ENCODE measurements around the gene ACP6.

Gene ACP6

DNA sequence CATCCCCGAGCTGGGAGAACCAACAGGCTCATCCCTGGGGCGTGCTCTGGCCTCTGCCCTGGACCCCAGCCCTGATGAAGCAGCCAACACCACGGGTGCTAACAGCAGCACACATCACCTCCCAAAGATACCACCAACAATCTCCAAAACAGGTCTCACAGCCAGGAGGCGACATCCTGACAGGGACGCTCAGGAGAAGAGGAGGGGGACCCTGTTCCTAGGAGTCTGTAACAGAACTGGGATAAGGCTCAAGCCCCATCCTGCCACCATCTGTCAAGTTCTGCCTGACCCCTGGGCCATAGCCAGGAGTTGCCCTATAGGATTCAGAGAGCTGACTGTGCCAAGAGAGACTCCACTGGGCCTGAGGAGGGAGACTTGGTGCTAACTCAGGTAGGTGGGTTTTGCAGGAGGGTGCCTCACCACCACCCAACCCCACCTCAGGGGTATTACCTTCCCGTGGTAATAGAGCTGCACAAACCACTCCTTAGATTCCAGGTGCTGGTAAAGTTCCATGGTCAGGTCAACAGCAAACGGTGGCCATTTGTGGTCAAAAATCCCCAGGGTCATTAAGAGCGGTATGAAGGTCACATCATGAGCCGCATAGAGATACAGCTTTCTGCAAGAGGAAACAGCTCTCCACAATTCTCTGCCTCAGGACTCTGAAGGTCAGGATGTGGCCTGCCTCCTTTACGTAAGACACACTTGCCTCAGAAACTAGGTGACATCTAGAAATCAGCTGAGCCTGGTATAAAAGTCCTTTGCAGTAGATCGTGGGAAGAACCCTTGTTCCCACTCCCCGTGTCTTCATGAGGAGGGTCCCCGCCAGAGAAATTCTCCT lies 22.3 kb downstream of the ACP6 start:
- no peak overlapping the region for H3K9ac ChIP-seq (ENCODE audit: low read length)
- no peaks in the 10 kb centered on the region for H3K4me1 ChIP-seq (ENCODE audit: control insufficient read depth, insufficient read depth, low read length)
- H3K4me3 ChIP-seq (ENCODE audit: low read depth, low read length): no peak overlapping the region
- H3K27ac ChIP-seq (ENCODE audit: low read depth, low read length): no peak overlapping the region
- H3K27me3 ChIP-seq (ENCODE audit: control insufficient read depth, insufficient read depth, low read length): no peaks in the 10 kb centered on the region
- no peaks in the 10 kb centered on the region for H3K9me3 ChIP-seq (ENCODE audit: control insufficient read depth, insufficient read depth, low read depth, low read length)
- peaks cover 79% of the 10 kb centered on the region for H3K36me3 ChIP-seq (ENCODE audit: control insufficient read depth, insufficient read depth, low read length)

DNA sequence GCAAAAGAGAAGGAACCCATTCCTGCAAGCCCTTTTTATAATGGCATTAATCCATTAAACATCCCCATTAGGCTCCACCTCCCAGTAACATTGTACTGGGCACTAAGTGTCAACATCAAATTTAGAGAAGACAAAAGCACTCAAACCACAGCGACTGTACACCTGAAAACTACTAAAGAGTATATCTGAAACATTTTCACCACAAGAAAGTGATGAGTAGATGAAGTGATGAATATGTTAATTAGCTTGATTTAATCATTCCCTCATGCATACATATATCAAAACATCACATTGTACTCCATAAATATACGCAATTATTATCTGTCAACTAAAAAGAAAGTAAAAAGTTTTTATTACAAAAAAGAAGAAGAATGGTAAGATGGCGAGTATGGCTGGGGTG lies 26.4 kb downstream of the ACP6 start:
- H3K9ac ChIP-seq (ENCODE audit: low read length): no peak overlapping the region
- H3K36me3 ChIP-seq (ENCODE audit: control insufficient read depth, insufficient read depth, low read length): peaks cover 47% of the 10 kb centered on the region
- no peaks in the 10 kb centered on the region for H3K9me3 ChIP-seq (ENCODE audit: control insufficient read depth, insufficient read depth, low read depth, low read length)
- H3K27me3 ChIP-seq (ENCODE audit: control insufficient read depth, insufficient read depth, low read length): no peaks in the 10 kb centered on the region
- H3K4me1 ChIP-seq (ENCODE audit: control insufficient read depth, insufficient read depth, low read length): peaks cover 7% of the 10 kb centered on the region
- H3K4me3 ChIP-seq (ENCODE audit: low read depth, low read length): no peak overlapping the region
- no peak overlapping the region for H3K27ac ChIP-seq (ENCODE audit: low read depth, low read length)

DNA sequence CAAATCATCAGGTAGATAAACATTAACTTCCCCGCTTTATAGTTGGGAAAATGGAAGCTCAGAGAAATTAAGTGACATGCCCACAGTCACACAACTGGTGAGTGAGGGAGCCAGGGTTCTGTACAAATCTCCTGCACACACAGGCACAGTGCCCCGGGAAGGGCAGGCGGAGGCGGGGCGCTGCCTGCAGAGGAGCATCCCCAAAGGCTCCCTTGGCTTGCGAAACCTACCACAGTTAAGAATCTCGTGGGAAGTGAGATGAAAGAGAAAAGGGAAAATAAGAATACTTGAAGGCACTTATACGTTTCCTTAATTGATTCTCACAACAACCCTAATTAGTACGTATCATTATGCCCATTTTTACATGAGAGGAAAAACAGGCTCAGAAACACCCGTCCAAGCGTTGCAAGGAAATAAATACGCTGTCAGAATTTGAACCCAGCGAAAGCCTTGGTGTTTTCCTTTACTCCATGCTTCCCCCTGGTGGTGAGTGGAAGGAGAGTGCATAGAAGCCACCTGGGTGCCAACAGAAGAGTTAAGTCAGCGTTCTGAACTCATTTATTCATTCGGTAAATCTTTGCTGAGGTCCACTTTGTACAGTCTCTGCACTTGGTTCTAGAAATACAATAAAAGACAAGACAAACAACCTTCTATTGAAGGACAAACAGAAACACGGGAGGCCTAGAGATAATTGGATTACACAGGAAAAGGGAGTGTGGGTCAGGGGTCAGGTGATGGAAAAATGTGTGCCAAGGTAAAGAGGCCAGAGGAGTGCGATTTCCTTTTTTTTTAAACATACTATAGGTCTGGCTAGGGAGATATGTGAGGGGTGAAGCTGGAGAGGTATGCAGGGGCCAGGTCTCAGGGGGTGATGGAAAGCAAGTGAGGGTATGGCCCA lies 28.4 kb downstream of the ACP6 start:
- H3K36me3 ChIP-seq (ENCODE audit: control insufficient read depth, insufficient read depth, low read length): peaks cover 27% of the 10 kb centered on the region

DNA sequence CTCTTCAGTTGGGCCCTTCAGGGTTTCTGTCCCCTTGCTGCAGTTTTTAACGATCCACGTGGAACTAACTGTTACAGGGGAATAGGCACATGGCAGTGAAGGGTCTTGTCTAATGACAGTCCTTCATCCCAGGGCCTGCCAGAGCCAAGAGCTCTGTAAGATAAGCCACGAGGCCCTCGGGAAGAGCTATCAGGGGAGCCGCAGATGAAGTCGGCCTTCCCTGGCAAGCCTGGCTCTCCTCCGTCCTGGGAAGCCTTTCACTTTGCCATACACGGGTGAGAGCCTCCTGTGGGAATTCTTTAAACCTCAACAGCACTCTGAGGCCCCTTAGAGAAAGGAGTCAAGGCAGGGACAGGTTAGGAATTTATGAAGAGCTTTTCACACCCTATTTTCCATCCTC lies 29.0 kb downstream of the ACP6 start:
- H3K27ac ChIP-seq (ENCODE audit: low read depth, low read length): no peak overlapping the region
- peaks cover 20% of the 10 kb centered on the region for H3K36me3 ChIP-seq (ENCODE audit: control insufficient read depth, insufficient read depth, low read length)
- no peak overlapping the region for H3K9ac ChIP-seq (ENCODE audit: low read length)
- H3K27me3 ChIP-seq (ENCODE audit: control insufficient read depth, insufficient read depth, low read length): no peaks in the 10 kb centered on the region
- H3K4me3 ChIP-seq (ENCODE audit: low read depth, low read length): no peak overlapping the region
- H3K9me3 ChIP-seq (ENCODE audit: control insufficient read depth, insufficient read depth, low read depth, low read length): no peaks in the 10 kb centered on the region
- peaks cover 7% of the 10 kb centered on the region for H3K4me1 ChIP-seq (ENCODE audit: control insufficient read depth, insufficient read depth, low read length)

More for the DNA sequence above, 28.4 kb downstream of the ACP6 start:
- Histone ChIP-seq H3K27ac (ENCODE audit: low read depth, low read length) (no peak overlapping the region), H3K9me3 (ENCODE audit: control insufficient read depth, insufficient read depth, low read depth, low read length) (no peaks in the 10 kb centered on the region), H3K27me3 (ENCODE audit: control insufficient read depth, insufficient read depth, low read length) (no peaks in the 10 kb centered on the region), H3K9ac (ENCODE audit: low read length) (no peak overlapping the region), H3K4me3 (ENCODE audit: low read depth, low read length) (no peak overlapping the region), H3K4me1 (ENCODE audit: control insufficient read depth, insufficient read depth, low read length) (peaks cover 7% of the 10 kb centered on the region)

DNA sequence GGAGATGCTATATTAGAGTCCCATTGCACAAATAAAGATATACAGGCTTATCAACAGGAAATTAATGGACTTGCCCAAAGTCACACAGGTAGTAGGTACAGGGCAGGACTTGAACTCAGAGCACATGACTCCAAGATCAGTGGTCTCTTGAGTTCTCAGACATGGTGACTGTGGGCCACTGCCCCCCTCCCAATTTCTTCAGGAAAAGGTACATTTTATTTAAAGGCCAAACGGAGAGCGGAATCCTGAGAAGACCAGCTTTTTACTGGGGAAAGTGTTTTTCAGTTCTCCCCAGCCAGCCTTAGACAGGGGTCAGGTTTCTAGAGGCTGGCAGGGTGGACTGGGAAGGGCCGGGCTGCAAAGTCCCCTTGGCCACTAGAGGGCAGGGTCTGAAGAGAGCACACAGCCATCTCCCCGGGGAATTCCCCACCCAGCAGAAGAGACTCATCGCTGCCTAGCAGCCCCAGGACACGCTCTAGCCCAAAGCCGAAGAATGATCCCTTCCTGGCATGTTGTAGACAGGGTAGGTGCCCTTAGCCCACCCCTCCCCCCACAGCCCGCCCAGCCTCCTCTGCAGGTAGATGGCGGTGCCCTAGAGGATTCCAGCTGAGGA lies 29.7 kb downstream of the ACP6 start:
- H3K27me3 ChIP-seq (ENCODE audit: control insufficient read depth, insufficient read depth, low read length): no peaks in the 10 kb centered on the region
- no peak overlapping the region for H3K4me3 ChIP-seq (ENCODE audit: low read depth, low read length)
- H3K27ac ChIP-seq (ENCODE audit: low read depth, low read length): no peak overlapping the region
- peaks cover 7% of the 10 kb centered on the region for H3K4me1 ChIP-seq (ENCODE audit: control insufficient read depth, insufficient read depth, low read length)
- H3K9ac ChIP-seq (ENCODE audit: low read length): no peak overlapping the region
- peaks cover 18% of the 10 kb centered on the region for H3K36me3 ChIP-seq (ENCODE audit: control insufficient read depth, insufficient read depth, low read length)
- no peaks in the 10 kb centered on the region for H3K9me3 ChIP-seq (ENCODE audit: control insufficient read depth, insufficient read depth, low read depth, low read length)

DNA sequence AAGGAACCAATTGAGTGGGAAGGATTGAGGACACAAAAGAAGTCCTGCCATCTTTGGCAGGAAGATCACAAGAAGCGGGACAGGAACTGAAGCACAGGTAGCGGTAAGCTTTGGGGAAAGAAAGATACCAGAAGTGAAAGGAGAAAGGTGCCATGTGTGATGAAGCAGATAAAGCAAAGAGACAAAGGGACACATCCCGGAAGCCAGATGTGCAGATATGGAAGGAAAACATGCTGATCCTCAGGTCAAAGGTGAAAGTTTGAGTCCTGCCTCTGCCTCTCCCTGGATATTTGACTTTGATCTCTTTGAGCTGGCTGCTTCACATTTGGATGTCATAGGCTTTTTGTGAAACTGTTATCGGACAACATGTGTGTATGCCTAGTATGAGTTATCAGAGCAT lies 34.0 kb downstream of the ACP6 start:
- H3K9me3 ChIP-seq (ENCODE audit: control insufficient read depth, insufficient read depth, low read depth, low read length): no peaks in the 10 kb centered on the region
- H3K4me3 ChIP-seq (ENCODE audit: low read depth, low read length): no peak overlapping the region
- H3K27me3 ChIP-seq (ENCODE audit: control insufficient read depth, insufficient read depth, low read length): no peaks in the 10 kb centered on the region
- peaks cover 2% of the 10 kb centered on the region; the same call in 1 of the 2 replicates for H3K36me3 ChIP-seq (ENCODE audit: control insufficient read depth, insufficient read depth, low read length)
- no peak overlapping the region for H3K27ac ChIP-seq (ENCODE audit: low read depth, low read length)
- peaks cover 6% of the 10 kb centered on the region for H3K4me1 ChIP-seq (ENCODE audit: control insufficient read depth, insufficient read depth, low read length)
- no peak overlapping the region for H3K9ac ChIP-seq (ENCODE audit: low read length)

DNA sequence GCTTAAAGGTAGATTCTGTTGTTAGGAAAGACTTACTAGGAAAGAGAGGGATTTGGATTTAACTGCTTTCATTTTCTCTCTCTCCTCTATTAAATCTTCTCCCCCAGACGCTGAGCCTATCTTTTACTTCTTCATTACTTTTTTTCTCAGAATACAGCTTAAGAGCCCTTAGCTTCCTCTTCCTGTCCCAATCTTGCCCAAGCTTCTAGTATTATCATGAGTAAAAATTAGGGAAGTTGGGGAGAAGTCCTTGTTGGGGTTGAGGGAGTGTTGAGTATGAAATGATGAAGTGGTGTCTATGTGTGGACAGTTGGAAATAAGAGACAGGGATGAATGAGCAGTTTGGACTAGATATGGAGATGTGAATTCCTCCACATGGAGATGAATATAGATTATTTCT lies 35.0 kb downstream of the ACP6 start:
- H3K27me3 ChIP-seq (ENCODE audit: control insufficient read depth, insufficient read depth, low read length): no peaks in the 10 kb centered on the region
- no peak overlapping the region for H3K9ac ChIP-seq (ENCODE audit: low read length)
- H3K36me3 ChIP-seq (ENCODE audit: control insufficient read depth, insufficient read depth, low read length): peaks cover 2% of the 10 kb centered on the region; the same call in 1 of the 2 replicates
- H3K9me3 ChIP-seq (ENCODE audit: control insufficient read depth, insufficient read depth, low read depth, low read length): no peaks in the 10 kb centered on the region
- 0 out of 2 replicates have a peak, but pooled peaks cover 2% of the 10 kb centered on the region for H3K4me1 ChIP-seq (ENCODE audit: control insufficient read depth, insufficient read depth, low read length)
- H3K4me3 ChIP-seq (ENCODE audit: low read depth, low read length): no peak overlapping the region
- H3K27ac ChIP-seq (ENCODE audit: low read depth, low read length): no peak overlapping the region

DNA sequence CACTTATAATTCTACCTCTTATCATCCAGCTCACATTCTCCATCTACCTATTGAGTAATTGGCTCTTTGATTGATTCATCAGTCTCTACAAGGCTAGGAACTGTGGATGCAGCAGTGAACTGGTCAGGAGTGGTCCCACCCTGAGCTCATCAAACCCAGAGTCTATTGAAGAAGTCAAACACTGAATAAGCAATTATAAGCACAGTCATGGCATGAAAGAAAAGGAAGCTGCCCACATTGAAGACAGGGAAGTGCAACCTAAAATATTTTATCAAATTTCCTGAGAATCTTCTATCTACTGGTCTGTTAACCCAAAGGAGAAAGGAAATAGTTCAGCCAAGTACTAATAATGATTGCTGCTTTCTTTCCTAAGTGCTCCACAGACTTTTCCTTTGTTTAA lies 35.7 kb downstream of the ACP6 start:
- no peaks in the 10 kb centered on the region for H3K27me3 ChIP-seq (ENCODE audit: control insufficient read depth, insufficient read depth, low read length)
- peaks cover 2% of the 10 kb centered on the region; the same call in 1 of the 2 replicates for H3K36me3 ChIP-seq (ENCODE audit: control insufficient read depth, insufficient read depth, low read length)
- H3K9me3 ChIP-seq (ENCODE audit: control insufficient read depth, insufficient read depth, low read depth, low read length): no peaks in the 10 kb centered on the region
- no peak overlapping the region for H3K27ac ChIP-seq (ENCODE audit: low read depth, low read length)
- no peak overlapping the region for H3K4me3 ChIP-seq (ENCODE audit: low read depth, low read length)
- H3K9ac ChIP-seq (ENCODE audit: low read length): no peak overlapping the region
- H3K4me1 ChIP-seq (ENCODE audit: control insufficient read depth, insufficient read depth, low read length): 0 out of 2 replicates have a peak, but pooled peaks cover 5% of the 10 kb centered on the region

DNA sequence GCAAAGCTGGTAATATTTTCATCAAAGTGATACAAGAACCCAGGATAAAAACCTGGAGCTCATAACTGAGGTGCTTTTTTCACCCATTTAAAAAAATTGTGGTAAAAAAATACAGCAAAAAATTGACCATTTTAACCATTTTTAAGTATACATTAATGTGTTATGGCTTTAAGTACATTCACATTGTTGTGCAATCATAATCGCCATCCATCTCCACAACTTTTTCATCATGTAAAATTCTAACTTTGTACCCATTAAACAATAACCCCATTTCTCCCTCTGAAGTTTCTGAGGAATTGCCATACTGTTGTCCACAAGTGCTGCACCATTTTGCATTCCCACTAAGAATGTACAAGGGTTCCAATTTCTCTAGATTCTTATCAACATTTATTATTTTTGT lies 36.6 kb downstream of the ACP6 start:
- no peaks in the 10 kb centered on the region for H3K27me3 ChIP-seq (ENCODE audit: control insufficient read depth, insufficient read depth, low read length)
- H3K36me3 ChIP-seq (ENCODE audit: control insufficient read depth, insufficient read depth, low read length): peaks cover 2% of the 10 kb centered on the region; the same call in 1 of the 2 replicates
- H3K9ac ChIP-seq (ENCODE audit: low read length): no peak overlapping the region
- peaks cover 5% of the 10 kb centered on the region; the same call in 1 of the 2 replicates for H3K4me1 ChIP-seq (ENCODE audit: control insufficient read depth, insufficient read depth, low read length)
- no peak overlapping the region for H3K4me3 ChIP-seq (ENCODE audit: low read depth, low read length)
- H3K27ac ChIP-seq (ENCODE audit: low read depth, low read length): no peak overlapping the region
- H3K9me3 ChIP-seq (ENCODE audit: control insufficient read depth, insufficient read depth, low read depth, low read length): no peaks in the 10 kb centered on the region

DNA sequence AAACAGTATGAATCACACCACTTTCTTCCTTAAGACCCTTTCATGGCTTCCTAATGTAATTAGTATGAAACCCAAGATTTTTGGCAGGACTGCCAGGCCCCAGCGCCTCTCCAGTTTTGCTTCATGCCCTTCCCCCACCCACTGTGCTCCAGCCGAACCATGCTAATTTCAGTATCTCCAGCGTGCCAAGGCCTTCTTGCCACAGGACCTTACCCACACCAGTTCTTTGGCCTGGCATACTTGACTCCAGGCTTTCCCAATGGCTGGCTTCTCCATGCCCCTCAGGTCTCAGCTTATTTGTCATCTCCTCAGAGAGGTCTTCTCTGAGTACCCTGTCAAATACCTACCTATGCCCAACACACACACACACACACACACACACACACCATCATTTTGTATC lies 38.5 kb downstream of the ACP6 start:
- Histone ChIP-seq H3K4me1 (ENCODE audit: control insufficient read depth, insufficient read depth, low read length) (peaks cover 5% of the 10 kb centered on the region; the same call in 1 of the 2 replicates), H3K36me3 (ENCODE audit: control insufficient read depth, insufficient read depth, low read length) (peaks cover 7% of the 10 kb centered on the region; the same call in 1 of the 2 replicates), H3K27me3 (ENCODE audit: control insufficient read depth, insufficient read depth, low read length) (no peaks in the 10 kb centered on the region)

More for the DNA sequence above, 38.5 kb downstream of the ACP6 start:
- no peak overlapping the region for H3K27ac ChIP-seq (ENCODE audit: low read depth, low read length)
- no peak overlapping the region for H3K4me3 ChIP-seq (ENCODE audit: low read depth, low read length)
- no peaks in the 10 kb centered on the region for H3K9me3 ChIP-seq (ENCODE audit: control insufficient read depth, insufficient read depth, low read depth, low read length)
- H3K9ac ChIP-seq (ENCODE audit: low read length): no peak overlapping the region
